ENCODE results near the gene NFIA. TPM values are rescaled to one million over a fixed set of nuclear protein-coding genes. Genes with fewer than 3 reads are reported as not detected.
A peak's percentile ranks its signal among the peaks of the same experiment; 100 is the strongest.

The NFIA gene
- total and polyA plus RNA-seq, 2 of the 13 experiments (the other 11 are each of a cell fraction or from before 2014, with no cell fraction given): 14.7 to 28.5 TPM

DNA sequence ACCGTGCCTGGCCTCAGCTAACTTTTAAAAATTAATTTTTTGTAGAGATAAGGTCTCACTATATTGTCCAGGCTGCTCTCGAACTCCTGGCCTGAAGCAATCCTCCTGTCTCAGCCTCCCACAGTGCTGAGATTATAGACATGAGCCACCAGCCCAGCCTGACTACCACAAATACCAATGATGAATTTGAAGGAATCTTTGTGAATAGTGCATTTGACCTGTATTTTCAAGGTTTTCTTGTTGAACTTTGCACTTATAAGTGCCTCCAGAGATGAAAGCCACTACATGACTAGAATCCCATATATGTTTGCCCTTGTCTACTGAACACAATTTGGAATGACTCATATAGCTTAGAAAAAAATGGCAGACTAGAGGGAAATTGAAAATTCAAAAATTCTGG is 297.3 kb downstream of the NFIA start (continued):
- TF ChIP-seq, protein P1, sequence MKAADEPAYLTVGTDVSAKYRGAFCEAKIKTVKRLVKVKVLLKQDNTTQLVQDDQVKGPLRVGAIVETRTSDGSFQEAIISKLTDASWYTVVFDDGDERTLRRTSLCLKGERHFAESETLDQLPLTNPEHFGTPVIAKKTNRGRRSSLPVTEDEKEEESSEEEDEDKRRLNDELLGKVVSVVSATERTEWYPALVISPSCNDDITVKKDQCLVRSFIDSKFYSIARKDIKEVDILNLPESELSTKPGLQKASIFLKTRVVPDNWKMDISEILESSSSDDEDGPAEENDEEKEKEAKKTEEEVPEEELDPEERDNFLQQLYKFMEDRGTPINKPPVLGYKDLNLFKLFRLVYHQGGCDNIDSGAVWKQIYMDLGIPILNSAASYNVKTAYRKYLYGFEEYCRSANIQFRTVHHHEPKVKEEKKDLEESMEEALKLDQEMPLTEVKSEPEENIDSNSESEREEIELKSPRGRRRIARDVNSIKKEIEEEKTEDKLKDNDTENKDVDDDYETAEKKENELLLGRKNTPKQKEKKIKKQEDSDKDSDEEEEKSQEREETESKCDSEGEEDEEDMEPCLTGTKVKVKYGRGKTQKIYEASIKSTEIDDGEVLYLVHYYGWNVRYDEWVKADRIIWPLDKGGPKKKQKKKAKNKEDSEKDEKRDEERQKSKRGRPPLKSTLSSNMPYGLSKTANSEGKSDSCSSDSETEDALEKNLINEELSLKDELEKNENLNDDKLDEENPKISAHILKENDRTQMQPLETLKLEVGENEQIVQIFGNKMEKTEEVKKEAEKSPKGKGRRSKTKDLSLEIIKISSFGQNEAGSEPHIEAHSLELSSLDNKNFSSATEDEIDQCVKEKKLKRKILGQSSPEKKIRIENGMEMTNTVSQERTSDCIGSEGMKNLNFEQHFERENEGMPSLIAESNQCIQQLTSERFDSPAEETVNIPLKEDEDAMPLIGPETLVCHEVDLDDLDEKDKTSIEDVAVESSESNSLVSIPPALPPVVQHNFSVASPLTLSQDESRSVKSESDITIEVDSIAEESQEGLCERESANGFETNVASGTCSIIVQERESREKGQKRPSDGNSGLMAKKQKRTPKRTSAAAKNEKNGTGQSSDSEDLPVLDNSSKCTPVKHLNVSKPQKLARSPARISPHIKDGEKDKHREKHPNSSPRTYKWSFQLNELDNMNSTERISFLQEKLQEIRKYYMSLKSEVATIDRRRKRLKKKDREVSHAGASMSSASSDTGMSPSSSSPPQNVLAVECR (CRISPR knock-in tag; IDR thresholded peaks at IDR 0.05; ENCODE audit: borderline replicate concordance): no peak
- no peak for TF ChIP-seq NFATC3 (CRISPR knock-in tag; IDR thresholded peaks at IDR 0.05)
- no peak for TF ChIP-seq ZNF839 (CRISPR knock-in tag; IDR thresholded peaks at IDR 0.05; ENCODE audit: borderline replicate concordance)
- TF ChIP-seq RBM22 (optimal IDR thresholded peaks at IDR 0.05; ENCODE audit: low read length): peak; percentile 24
- no peak for TF ChIP-seq ISX (CRISPR knock-in tag; conservative IDR thresholded peaks at IDR 0.05)
- peak; percentile 54 for TF ChIP-seq RARA (CRISPR knock-in tag; IDR thresholded peaks at IDR 0.05)
- TF ChIP-seq ZBTB38 (CRISPR knock-in tag; IDR thresholded peaks at IDR 0.05): no peak
- TF ChIP-seq MAFF (IDR thresholded peaks at IDR 0.05; ENCODE audit: low read depth, low read length): no peak
- TF ChIP-seq TAF15 (IDR thresholded peaks at IDR 0.05; ENCODE audit: low read depth, low read length, poor library complexity, severe bottlenecking): no peak
- TF ChIP-seq, protein P2, sequence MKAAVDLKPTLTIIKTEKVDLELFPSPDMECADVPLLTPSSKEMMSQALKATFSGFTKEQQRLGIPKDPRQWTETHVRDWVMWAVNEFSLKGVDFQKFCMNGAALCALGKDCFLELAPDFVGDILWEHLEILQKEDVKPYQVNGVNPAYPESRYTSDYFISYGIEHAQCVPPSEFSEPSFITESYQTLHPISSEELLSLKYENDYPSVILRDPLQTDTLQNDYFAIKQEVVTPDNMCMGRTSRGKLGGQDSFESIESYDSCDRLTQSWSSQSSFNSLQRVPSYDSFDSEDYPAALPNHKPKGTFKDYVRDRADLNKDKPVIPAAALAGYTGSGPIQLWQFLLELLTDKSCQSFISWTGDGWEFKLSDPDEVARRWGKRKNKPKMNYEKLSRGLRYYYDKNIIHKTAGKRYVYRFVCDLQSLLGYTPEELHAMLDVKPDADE (CRISPR knock-in tag; IDR thresholded peaks at IDR 0.05): no peak
- TF ChIP-seq, protein P3, sequence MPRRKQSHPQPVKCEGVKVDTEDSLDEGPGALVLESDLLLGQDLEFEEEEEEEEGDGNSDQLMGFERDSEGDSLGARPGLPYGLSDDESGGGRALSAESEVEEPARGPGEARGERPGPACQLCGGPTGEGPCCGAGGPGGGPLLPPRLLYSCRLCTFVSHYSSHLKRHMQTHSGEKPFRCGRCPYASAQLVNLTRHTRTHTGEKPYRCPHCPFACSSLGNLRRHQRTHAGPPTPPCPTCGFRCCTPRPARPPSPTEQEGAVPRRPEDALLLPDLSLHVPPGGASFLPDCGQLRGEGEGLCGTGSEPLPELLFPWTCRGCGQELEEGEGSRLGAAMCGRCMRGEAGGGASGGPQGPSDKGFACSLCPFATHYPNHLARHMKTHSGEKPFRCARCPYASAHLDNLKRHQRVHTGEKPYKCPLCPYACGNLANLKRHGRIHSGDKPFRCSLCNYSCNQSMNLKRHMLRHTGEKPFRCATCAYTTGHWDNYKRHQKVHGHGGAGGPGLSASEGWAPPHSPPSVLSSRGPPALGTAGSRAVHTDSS (CRISPR knock-in tag; conservative IDR thresholded peaks at IDR 0.05): no peak
- TF ChIP-seq, protein P4, sequence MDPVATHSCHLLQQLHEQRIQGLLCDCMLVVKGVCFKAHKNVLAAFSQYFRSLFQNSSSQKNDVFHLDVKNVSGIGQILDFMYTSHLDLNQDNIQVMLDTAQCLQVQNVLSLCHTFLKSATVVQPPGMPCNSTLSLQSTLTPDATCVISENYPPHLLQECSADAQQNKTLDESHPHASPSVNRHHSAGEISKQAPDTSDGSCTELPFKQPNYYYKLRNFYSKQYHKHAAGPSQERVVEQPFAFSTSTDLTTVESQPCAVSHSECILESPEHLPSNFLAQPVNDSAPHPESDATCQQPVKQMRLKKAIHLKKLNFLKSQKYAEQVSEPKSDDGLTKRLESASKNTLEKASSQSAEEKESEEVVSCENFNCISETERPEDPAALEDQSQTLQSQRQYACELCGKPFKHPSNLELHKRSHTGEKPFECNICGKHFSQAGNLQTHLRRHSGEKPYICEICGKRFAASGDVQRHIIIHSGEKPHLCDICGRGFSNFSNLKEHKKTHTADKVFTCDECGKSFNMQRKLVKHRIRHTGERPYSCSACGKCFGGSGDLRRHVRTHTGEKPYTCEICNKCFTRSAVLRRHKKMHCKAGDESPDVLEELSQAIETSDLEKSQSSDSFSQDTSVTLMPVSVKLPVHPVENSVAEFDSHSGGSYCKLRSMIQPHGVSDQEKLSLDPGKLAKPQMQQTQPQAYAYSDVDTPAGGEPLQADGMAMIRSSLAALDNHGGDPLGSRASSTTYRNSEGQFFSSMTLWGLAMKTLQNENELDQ (CRISPR knock-in tag; IDR thresholded peaks at IDR 0.05; ENCODE audit: borderline replicate concordance): no peak
- TF ChIP-seq HNF4A (CRISPR knock-in tag; IDR thresholded peaks at IDR 0.05): peak; percentile 59
- TF ChIP-seq ZNF331 (CRISPR knock-in tag; IDR thresholded peaks at IDR 0.05): no peak
- TF ChIP-seq, protein P5, sequence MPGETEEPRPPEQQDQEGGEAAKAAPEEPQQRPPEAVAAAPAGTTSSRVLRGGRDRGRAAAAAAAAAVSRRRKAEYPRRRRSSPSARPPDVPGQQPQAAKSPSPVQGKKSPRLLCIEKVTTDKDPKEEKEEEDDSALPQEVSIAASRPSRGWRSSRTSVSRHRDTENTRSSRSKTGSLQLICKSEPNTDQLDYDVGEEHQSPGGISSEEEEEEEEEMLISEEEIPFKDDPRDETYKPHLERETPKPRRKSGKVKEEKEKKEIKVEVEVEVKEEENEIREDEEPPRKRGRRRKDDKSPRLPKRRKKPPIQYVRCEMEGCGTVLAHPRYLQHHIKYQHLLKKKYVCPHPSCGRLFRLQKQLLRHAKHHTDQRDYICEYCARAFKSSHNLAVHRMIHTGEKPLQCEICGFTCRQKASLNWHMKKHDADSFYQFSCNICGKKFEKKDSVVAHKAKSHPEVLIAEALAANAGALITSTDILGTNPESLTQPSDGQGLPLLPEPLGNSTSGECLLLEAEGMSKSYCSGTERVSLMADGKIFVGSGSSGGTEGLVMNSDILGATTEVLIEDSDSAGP (CRISPR knock-in tag; IDR thresholded peaks at IDR 0.05; ENCODE audit: borderline replicate concordance): no peak
- TF ChIP-seq NFIC (IDR thresholded peaks at IDR 0.05; ENCODE audit: low read length): peak; percentile 33; the same call in 1 of the 2 replicates
- peak; percentile 44; the same call in 1 of the 2 replicates for TF ChIP-seq RXRB (CRISPR knock-in tag; IDR thresholded peaks at IDR 0.05; ENCODE audit: borderline replicate concordance)
